Breast epithelium (tissue), 3 donors: ENCODE measurements around the gene MGAT4C.

Experiments
- POLR2A ChIP-seq: fragments of 450-650 bp; IDR thresholded peaks from one replicate; pipeline ENCODE4 v1.6.1; 2016; ENCODE audit warnings: antibody characterized with exemption, mild to moderate bottlenecking, moderate library complexity
- TF ChIP-seq, protein P1 (sequence below), 3 donors: fragments of 450-650 bp; IDR thresholded peaks; one replicate each; pipeline ENCODE4 v1.5.1; 2016 to 2017; ENCODE audit warnings: antibody characterized with exemption in 3 of 3, mild to moderate bottlenecking in 3 of 3, moderate library complexity in 3 of 3

DNA sequence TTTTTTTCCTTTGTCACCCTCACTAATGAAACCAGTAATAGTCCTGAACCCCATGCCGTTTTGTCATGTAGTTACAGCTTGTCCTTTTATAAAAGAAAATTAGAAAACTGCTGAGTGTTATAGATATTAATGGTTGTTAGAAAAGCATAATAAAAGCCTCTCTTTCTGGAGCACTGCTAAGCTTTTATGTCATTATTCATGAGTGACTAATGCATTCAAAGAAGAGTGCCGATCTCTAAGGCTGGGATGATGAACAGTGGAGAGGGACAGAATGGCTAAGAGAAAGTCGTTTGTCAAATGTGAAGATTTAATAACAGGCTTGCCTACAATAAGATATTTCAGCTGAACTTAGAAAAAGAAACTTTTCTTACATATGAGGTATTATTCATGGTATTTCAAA lies 121.6 kb downstream of the MGAT4C start:
- TF ChIP-seq, protein P1, sequence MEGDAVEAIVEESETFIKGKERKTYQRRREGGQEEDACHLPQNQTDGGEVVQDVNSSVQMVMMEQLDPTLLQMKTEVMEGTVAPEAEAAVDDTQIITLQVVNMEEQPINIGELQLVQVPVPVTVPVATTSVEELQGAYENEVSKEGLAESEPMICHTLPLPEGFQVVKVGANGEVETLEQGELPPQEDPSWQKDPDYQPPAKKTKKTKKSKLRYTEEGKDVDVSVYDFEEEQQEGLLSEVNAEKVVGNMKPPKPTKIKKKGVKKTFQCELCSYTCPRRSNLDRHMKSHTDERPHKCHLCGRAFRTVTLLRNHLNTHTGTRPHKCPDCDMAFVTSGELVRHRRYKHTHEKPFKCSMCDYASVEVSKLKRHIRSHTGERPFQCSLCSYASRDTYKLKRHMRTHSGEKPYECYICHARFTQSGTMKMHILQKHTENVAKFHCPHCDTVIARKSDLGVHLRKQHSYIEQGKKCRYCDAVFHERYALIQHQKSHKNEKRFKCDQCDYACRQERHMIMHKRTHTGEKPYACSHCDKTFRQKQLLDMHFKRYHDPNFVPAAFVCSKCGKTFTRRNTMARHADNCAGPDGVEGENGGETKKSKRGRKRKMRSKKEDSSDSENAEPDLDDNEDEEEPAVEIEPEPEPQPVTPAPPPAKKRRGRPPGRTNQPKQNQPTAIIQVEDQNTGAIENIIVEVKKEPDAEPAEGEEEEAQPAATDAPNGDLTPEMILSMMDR (IDR thresholded peaks at IDR 0.05) = no peak
- no peak for TF ChIP-seq POLR2A
